Caco-2 (cell line): ENCODE measurements around the gene TMEM63C. TPM values are rescaled to one million over a fixed set of nuclear protein-coding genes. Genes with fewer than 3 reads are reported as not detected.

Source experiments
- BruUV-seq: library from RNA; stranded (reverse); fragments of 400-500 nt; replicated peaks from 2 replicates; lab custom pipeline; 2021; lab: Mats Ljungman, UMichigan
- CTCF ChIA-PET: fragments of 300-600 bp; sonication (Branson Sonifier 250); formaldehyde crosslinking; loops from one replicate; lab custom pipeline; 2022; ENCODE audit warnings: antibody characterized with exemption; lab: Charles Lee
- POLR2A ChIA-PET: fragments of 300-600 bp; sonication (Branson Sonifier 250); formaldehyde crosslinking; loops from one replicate; lab custom pipeline; 2022; ENCODE audit warnings: antibody characterized with exemption; lab: Charles Lee
- DNase-seq, 2 experiments: peaks; one replicate each; pipeline versions ENCODE4 v3.0.0 to v3.0.0-alpha.2; 2020 to 2022
- H3K27me3 ChIP-seq: replicated peaks from 2 replicates; pipeline ENCODE4 v1.6.0; 2011; ENCODE audit warnings: low read length; ENCODE audit not compliant: control insufficient read depth, insufficient read depth
- H3K36me3 ChIP-seq: 2 replicates; pipeline ENCODE4 v1.5.1; 2011; ENCODE audit warnings: low read length; ENCODE audit not compliant: control insufficient read depth, insufficient read depth
- H3K4me1 ChIP-seq: fragments of 250-450 bp; sonication (Bioruptor Pico); 2 replicates; pipeline ENCODE4 v1.5.1; 2020; ENCODE audit warnings: mild to moderate bottlenecking
- H3K4me3 ChIP-seq: 2 replicates; pipeline ENCODE4 v1.5.1; 2011; ENCODE audit warnings: low read depth, mild to moderate bottlenecking, control low read depth, low read length
- H3K9me3 ChIP-seq: fragments of 250-450 bp; sonication (Bioruptor Pico); 2 replicates; pipeline ENCODE4 v1.5.1; 2020; ENCODE audit warnings: mild to moderate bottlenecking, moderate library complexity
- H3K27ac Mint-ChIP-seq: one replicate; pipeline ENCODE4 v1.8.0; 2022; ENCODE audit warnings: mixed read lengths; ENCODE audit not compliant: unreplicated experiment
- H3K27me3 Mint-ChIP-seq: one replicate; pipeline ENCODE4 v1.8.0; 2022; ENCODE audit warnings: mixed read lengths; ENCODE audit not compliant: insufficient read depth, unreplicated experiment
- H3K36me3 Mint-ChIP-seq: one replicate; pipeline ENCODE4 v1.8.0; 2022; ENCODE audit warnings: mild to moderate bottlenecking, mixed read lengths; ENCODE audit not compliant: insufficient read depth, unreplicated experiment
- H3K4me1 Mint-ChIP-seq: one replicate; pipeline ENCODE4 v1.8.0; 2022; ENCODE audit warnings: low read depth, mixed read lengths; ENCODE audit not compliant: unreplicated experiment
- H3K4me3 Mint-ChIP-seq: one replicate; pipeline ENCODE4 v1.8.0; 2022; ENCODE audit warnings: mild to moderate bottlenecking, moderate library complexity, mixed read lengths; ENCODE audit not compliant: unreplicated experiment
- H3K9me3 Mint-ChIP-seq: one replicate; pipeline ENCODE4 v1.8.0; 2022; ENCODE audit warnings: mixed read lengths; ENCODE audit not compliant: unreplicated experiment
- intact Hi-C: fragments of 100-400 bp; cut with micrococcal nuclease; formaldehyde crosslinking; loops from one replicate; pipeline ENCODE4 v1.10.0; 2022; ENCODE audit not compliant: unreplicated experiment
- total RNA-seq: library from RNA; stranded (reverse); gene quantifications from 2 replicates; pipeline ENCODE4 v1.2.3, GENCODE V29; 2022
- TF ChIP-seq, protein P1 (sequence below), 2 experiments: fragments of 200-600 bp in 1 of 2; IDR thresholded peaks; 1 replicate in 1 of 2; 2 replicates in 1 of 2; pipeline versions ENCODE4 v1.5.1 to v1.8.0; 2011 to 2022; ENCODE audit warnings: antibody characterized with exemption in 1 of 2, control low read depth in 1 of 2, inconsistent platforms in 1 of 2, low read depth in 1 of 2, low read length in 1 of 2, mild to moderate bottlenecking in 1 of 2, moderate library complexity in 1 of 2; ENCODE audit not compliant: insufficient read depth in 1 of 2, severe bottlenecking in 1 of 2, unreplicated experiment in 1 of 2

TMEM63C gene
- total RNA-seq, 1 experiment from 2014 or later = 1.3 TPM

DNA sequence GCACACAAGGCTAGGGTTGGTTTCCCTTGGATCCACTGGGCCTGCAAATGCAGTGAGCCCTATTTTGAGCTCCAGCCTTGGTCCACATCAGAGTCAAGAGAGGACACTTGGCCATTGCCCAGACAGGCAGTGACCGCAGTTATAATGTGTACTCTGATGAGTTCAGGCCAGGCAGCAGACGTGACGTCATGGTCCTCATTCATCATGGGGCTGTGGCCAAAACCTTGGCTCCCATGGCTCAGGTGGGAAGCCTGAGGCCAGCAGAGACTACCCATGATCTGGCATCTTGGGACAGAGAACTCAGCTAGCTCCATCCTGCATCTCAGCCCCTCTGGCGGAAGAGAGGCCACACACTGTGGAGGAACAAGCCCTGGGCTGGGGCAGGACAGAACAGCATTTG is 16.4 kb downstream of the TMEM63C start:
- Histone ChIP-seq H3K4me3 (no peak overlapping the region), H3K9me3 (no peaks in the 10 kb centered on the region), H3K36me3 (no peaks in the 10 kb centered on the region), H3K4me1 (no peaks in the 10 kb centered on the region), H3K27me3 (no peaks in the 10 kb centered on the region; the same call in 1 of the 2 replicates)
- Mint-ChIP-seq H3K4me1 (no peaks in the 10 kb centered on the region), H3K36me3 (no peaks in the 10 kb centered on the region), H3K27me3 (peaks cover 7% of the 10 kb centered on the region), H3K9me3 (no peaks in the 10 kb centered on the region), H3K27ac (no peak overlapping the region), H3K4me3 (no peak overlapping the region)
- intact Hi-C loops = no loop called here
- ChIA-PET CTCF (no interaction called here), POLR2A (no interaction called here)
- no TSS peak for BruUV-seq
- TF ChIP-seq, protein P1, sequence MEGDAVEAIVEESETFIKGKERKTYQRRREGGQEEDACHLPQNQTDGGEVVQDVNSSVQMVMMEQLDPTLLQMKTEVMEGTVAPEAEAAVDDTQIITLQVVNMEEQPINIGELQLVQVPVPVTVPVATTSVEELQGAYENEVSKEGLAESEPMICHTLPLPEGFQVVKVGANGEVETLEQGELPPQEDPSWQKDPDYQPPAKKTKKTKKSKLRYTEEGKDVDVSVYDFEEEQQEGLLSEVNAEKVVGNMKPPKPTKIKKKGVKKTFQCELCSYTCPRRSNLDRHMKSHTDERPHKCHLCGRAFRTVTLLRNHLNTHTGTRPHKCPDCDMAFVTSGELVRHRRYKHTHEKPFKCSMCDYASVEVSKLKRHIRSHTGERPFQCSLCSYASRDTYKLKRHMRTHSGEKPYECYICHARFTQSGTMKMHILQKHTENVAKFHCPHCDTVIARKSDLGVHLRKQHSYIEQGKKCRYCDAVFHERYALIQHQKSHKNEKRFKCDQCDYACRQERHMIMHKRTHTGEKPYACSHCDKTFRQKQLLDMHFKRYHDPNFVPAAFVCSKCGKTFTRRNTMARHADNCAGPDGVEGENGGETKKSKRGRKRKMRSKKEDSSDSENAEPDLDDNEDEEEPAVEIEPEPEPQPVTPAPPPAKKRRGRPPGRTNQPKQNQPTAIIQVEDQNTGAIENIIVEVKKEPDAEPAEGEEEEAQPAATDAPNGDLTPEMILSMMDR (IDR thresholded peaks at IDR 0.05; ENCODE audit: insufficient read depth in 1 of 2, low read depth in 1 of 2, low read length in 1 of 2, severe bottlenecking in 1 of 2, unreplicated experiment in 1 of 2) = no peak
- no peak for DNase-seq

DNA sequence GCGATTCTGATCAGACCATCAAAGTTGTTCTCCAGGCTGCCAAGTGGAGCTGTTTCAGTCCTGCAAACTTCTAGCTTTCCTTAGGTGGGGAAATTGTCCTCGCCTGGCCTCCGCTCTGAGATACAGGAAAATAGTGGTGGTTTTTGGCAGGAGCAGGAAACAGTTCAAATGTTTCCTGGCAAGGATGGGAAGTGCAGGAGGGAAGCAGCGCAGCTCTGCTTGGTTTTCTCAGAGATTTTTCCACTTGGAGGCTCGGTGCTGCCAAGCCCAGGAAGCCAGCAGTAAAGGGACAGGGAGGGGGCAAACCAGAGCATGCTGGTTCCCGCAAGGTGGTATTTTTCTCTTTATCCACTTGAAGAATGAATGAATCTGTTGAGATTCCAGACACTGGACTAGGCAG is 17.0 kb downstream of the TMEM63C start:
- H3K9me3 Mint-ChIP-seq = no peaks in the 10 kb centered on the region
- H3K4me1 ChIP-seq = no peaks in the 10 kb centered on the region
- no peaks in the 10 kb centered on the region for H3K9me3 ChIP-seq
- H3K4me3 Mint-ChIP-seq = no peak overlapping the region
- no peaks in the 10 kb centered on the region; the same call in 1 of the 2 replicates for H3K27me3 ChIP-seq
- no peaks in the 10 kb centered on the region for H3K36me3 ChIP-seq
- peaks cover 7% of the 10 kb centered on the region for H3K27me3 Mint-ChIP-seq
- ChIA-PET POLR2A (no interaction called here), CTCF (no interaction called here)
- no peak for DNase-seq
- no peaks in the 10 kb centered on the region for H3K4me1 Mint-ChIP-seq
- H3K27ac Mint-ChIP-seq = no peak overlapping the region
- no peak overlapping the region for H3K4me3 ChIP-seq
- no TSS peak for BruUV-seq
- TF ChIP-seq, protein P1 (IDR thresholded peaks at IDR 0.05; ENCODE audit: insufficient read depth in 1 of 2, low read depth in 1 of 2, low read length in 1 of 2, severe bottlenecking in 1 of 2, unreplicated experiment in 1 of 2) = no peak
- intact Hi-C loops = no loop called here
- no peaks in the 10 kb centered on the region for H3K36me3 Mint-ChIP-seq

GRCh38 chr14:77199590-77199989 is 18.0 kb downstream of the TMEM63C start:
- Mint-ChIP-seq H3K27ac (no peak overlapping the region), H3K9me3 (no peaks in the 10 kb centered on the region), H3K4me1 (no peaks in the 10 kb centered on the region), H3K36me3 (no peaks in the 10 kb centered on the region), H3K27me3 (peaks cover 4% of the 10 kb centered on the region), H3K4me3 (no peak overlapping the region)
- intact Hi-C loops = no loop called here
- Histone ChIP-seq H3K27me3 (no peaks in the 10 kb centered on the region; the same call in 1 of the 2 replicates), H3K36me3 (no peaks in the 10 kb centered on the region), H3K4me3 (no peak overlapping the region), H3K9me3 (no peaks in the 10 kb centered on the region), H3K4me1 (no peaks in the 10 kb centered on the region)
- DNase-seq = no peak
- TF ChIP-seq, protein P1 (IDR thresholded peaks at IDR 0.05; ENCODE audit: insufficient read depth in 1 of 2, low read depth in 1 of 2, low read length in 1 of 2, severe bottlenecking in 1 of 2, unreplicated experiment in 1 of 2) = no peak
- no TSS peak for BruUV-seq
- POLR2A ChIA-PET = no interaction called here
- CTCF ChIA-PET = no interaction called here
